ENCODE data around the gene NSG2. TPM values are rescaled to one million over a fixed set of nuclear protein-coding genes. Genes with fewer than 3 reads are reported as not detected.

The NSG2 gene
- total and polyA plus RNA-seq, 2 of the 4 experiments (the other 2 are of a cell fraction) = not detected

DNA sequence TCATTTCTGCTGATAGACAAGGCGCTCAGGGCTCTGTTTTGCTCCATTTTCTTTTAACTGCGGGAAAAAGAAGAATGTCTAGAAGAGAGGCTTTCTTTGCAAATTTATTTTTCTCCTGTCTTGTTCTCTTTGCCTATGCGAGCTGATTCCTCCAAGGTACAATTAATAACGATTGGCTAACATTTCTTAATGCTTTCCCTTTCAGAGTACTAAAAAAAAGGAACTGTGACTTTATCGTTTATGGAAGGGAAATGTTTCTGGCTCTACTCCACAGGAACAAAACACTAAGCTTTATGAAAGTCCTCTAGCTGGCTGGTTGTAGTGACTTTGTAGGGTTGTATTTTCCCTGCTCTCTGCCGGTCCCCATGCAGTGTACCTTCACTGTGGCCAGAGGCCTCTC, 11.7 kb downstream of the NSG2 start:
- no CpG with 5 or more reads among the region's 6 CpGs for WGBS, 2 experiments (ENCODE audit: extremely low coverage in 2 of 2, insufficient read length in 1 of 2)

More for the DNA sequence above, 11.7 kb downstream of the NSG2 start:
- no peak overlapping the region for H2AK9ac ChIP-seq (replicated peaks; ENCODE audit: low read depth, low read length, poor library complexity)
- in situ Hi-C loops (cut with MboI; ENCODE audit: low sequenced_read_pairs) = no loop called here
- dilution Hi-C loops (cut with HindIII; ENCODE audit: low sequenced_read_pairs, unreplicated experiment) = no loop called here
- CTCF ChIA-PET = interaction anchor here (0.7 kb wide), 1 partner anchor 20 kb away, joined by 3 read pairs; no protein-coding TSS in a partner anchor
- H2BK20ac ChIP-seq (ENCODE audit: low read depth, low read length) = no peak overlapping the region
- H3K27ac ChIP-seq (ENCODE audit: insufficient read depth, low read length) = no peak overlapping the region
- no peak overlapping the region for H3K4me2 ChIP-seq (ENCODE audit: low read depth, low read length)
- intact Hi-C loops (cut with micrococcal nuclease) = no loop called here
- H4K20me1 ChIP-seq (ENCODE audit: insufficient read depth, low read length) = no peaks in the 10 kb centered on the region
- H3K27me3 ChIP-seq (ENCODE audit: control insufficient read depth, insufficient read depth, low read length) = no peaks in the 10 kb centered on the region
- no peak overlapping the region for H4K91ac ChIP-seq (ENCODE audit: insufficient read depth, low read depth, low read length)
- H3K79me1 ChIP-seq (ENCODE audit: low read depth in 1 of 2, low read length in 2 of 2) = no peaks in the 10 kb centered on the region
- POLR2A ChIA-PET (ENCODE audit: unreplicated experiment) = no interaction called here
- no peaks in the 10 kb centered on the region for H3K36me3 ChIP-seq (ENCODE audit: control insufficient read depth, insufficient read depth, low read length)
- TF ChIP-seq RFX5 (IDR thresholded peaks at IDR 0.05; ENCODE audit: low read depth, low read length) (no peak), NFE2L2 (IDR thresholded peaks at IDR 0.05; ENCODE audit: low read depth, low read length) (no peak), MAFK (IDR thresholded peaks at IDR 0.05; ENCODE audit: low read depth, low read length) (no peak), CHD1 (IDR thresholded peaks at IDR 0.05; ENCODE audit: low read depth, low read length) (no peak), MXI1 (IDR thresholded peaks at IDR 0.05; ENCODE audit: borderline replicate concordance, low read depth, low read length) (no peak), FOS (IDR thresholded peaks at IDR 0.05; ENCODE audit: low read depth, low read length) (no peak), SMC3 (IDR thresholded peaks at IDR 0.05; ENCODE audit: low read depth, low read length) (no peak), CEBPB (IDR thresholded peaks at IDR 0.05; ENCODE audit: low read depth, low read length) (no peak), MAZ (IDR thresholded peaks at IDR 0.05; ENCODE audit: borderline replicate concordance, low read depth, low read length) (no peak), POLR2A (IDR thresholded peaks at IDR 0.05; ENCODE audit: low read depth, low read length) (no peak), BHLHE40 (IDR thresholded peaks at IDR 0.05; ENCODE audit: low read depth, low read length) (no peak), RAD21 (IDR thresholded peaks at IDR 0.05; ENCODE audit: low read length) (no peak), RCOR1 (IDR thresholded peaks at IDR 0.05; ENCODE audit: insufficient replicate concordance, low read length) (no peak)
- TF ChIP-seq, protein P1, sequence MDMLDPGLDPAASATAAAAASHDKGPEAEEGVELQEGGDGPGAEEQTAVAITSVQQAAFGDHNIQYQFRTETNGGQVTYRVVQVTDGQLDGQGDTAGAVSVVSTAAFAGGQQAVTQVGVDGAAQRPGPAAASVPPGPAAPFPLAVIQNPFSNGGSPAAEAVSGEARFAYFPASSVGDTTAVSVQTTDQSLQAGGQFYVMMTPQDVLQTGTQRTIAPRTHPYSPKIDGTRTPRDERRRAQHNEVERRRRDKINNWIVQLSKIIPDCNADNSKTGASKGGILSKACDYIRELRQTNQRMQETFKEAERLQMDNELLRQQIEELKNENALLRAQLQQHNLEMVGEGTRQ (IDR thresholded peaks at IDR 0.05; ENCODE audit: low read depth, low read length) = no peak
- TF ChIP-seq, protein P2, sequence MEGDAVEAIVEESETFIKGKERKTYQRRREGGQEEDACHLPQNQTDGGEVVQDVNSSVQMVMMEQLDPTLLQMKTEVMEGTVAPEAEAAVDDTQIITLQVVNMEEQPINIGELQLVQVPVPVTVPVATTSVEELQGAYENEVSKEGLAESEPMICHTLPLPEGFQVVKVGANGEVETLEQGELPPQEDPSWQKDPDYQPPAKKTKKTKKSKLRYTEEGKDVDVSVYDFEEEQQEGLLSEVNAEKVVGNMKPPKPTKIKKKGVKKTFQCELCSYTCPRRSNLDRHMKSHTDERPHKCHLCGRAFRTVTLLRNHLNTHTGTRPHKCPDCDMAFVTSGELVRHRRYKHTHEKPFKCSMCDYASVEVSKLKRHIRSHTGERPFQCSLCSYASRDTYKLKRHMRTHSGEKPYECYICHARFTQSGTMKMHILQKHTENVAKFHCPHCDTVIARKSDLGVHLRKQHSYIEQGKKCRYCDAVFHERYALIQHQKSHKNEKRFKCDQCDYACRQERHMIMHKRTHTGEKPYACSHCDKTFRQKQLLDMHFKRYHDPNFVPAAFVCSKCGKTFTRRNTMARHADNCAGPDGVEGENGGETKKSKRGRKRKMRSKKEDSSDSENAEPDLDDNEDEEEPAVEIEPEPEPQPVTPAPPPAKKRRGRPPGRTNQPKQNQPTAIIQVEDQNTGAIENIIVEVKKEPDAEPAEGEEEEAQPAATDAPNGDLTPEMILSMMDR (conservative IDR thresholded peaks at IDR 0.05; ENCODE audit: low read depth, low read length) = no peak
- TF ChIP-seq, protein P3, sequence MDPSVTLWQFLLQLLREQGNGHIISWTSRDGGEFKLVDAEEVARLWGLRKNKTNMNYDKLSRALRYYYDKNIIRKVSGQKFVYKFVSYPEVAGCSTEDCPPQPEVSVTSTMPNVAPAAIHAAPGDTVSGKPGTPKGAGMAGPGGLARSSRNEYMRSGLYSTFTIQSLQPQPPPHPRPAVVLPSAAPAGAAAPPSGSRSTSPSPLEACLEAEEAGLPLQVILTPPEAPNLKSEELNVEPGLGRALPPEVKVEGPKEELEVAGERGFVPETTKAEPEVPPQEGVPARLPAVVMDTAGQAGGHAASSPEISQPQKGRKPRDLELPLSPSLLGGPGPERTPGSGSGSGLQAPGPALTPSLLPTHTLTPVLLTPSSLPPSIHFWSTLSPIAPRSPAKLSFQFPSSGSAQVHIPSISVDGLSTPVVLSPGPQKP (IDR thresholded peaks at IDR 0.05; ENCODE audit: borderline replicate concordance, low read depth, low read length) = no peak
- H4K5ac ChIP-seq (ENCODE audit: low read depth, low read length) = no peak overlapping the region
- no peak overlapping the region for H4K8ac ChIP-seq (ENCODE audit: low read depth in 2 of 2, low read length in 2 of 2)
- H3K9ac ChIP-seq (ENCODE audit: low read depth, low read length) = no peak overlapping the region
- no peaks in the 10 kb centered on the region for H3K9me3 ChIP-seq (ENCODE audit: control insufficient read depth, insufficient read depth, low read length)
- no peak overlapping the region for H3K4me3 ChIP-seq (ENCODE audit: insufficient read depth, low read depth, low read length)
- DNase-seq (no peak), ATAC-seq (ENCODE audit: low read depth) (no peak)
- no peaks in the 10 kb centered on the region for H3K4me1 ChIP-seq (ENCODE audit: control insufficient read depth, insufficient read depth, low read length)
- H3K4ac ChIP-seq (ENCODE audit: low read depth, low read length) = no peak overlapping the region
- no TSS peak for BruUV-seq (replicated peaks)
- no peak overlapping the region for H3K14ac ChIP-seq (replicated peaks; ENCODE audit: low read depth, low read length)
- no peak overlapping the region for H2AK5ac ChIP-seq (ENCODE audit: low read depth, low read length)
- no peak overlapping the region for H2BK15ac ChIP-seq (ENCODE audit: low read depth, low read length)
- no peaks in the 10 kb centered on the region for H3K9me1 ChIP-seq (ENCODE audit: insufficient read depth, low read length)
- no peak overlapping the region for H3K23ac ChIP-seq (ENCODE audit: low read depth, low read length)
- no peak overlapping the region for H3K18ac ChIP-seq (ENCODE audit: low read depth, low read length)
- H2BK120ac ChIP-seq (ENCODE audit: low read depth, low read length) = no peak overlapping the region
- H3K56ac ChIP-seq (ENCODE audit: extremely low read depth, insufficient read depth, low read length) = no peak overlapping the region
- H2BK5ac ChIP-seq (ENCODE audit: low read depth, low read length, poor library complexity, severe bottlenecking) = no peak overlapping the region
- H2AFZ ChIP-seq (replicated peaks; ENCODE audit: low read length, poor library complexity) = no peak overlapping the region
